Smooth muscle cell (in vitro differentiated cells): ENCODE data around the gene FAAP100. TPM values are rescaled to one million over a fixed set of nuclear protein-coding genes. Genes with fewer than 3 reads are reported as not detected.

Experiments
- DNase-seq: peaks from one replicate; lab custom pipeline; 2025; ENCODE audit not compliant: unreplicated experiment; lab: John Stamatoyannopoulos, UW
- H2AFZ ChIP-seq: fragments of 200-600 bp; sonication (generic); 2 replicates; pipeline ENCODE4 v1.6.0; 2016; ENCODE audit warnings: antibody characterized with exemption, low read depth, mild to moderate bottlenecking
- H3F3A ChIP-seq: fragments of 200-600 bp; sonication (generic); 2 replicates; pipeline ENCODE4 v1.6.0; 2017; ENCODE audit warnings: antibody characterized with exemption, low read depth
- H3K27ac ChIP-seq: fragments of 200-600 bp; sonication (generic); 2 replicates; pipeline ENCODE4 v1.5.1; 2016; ENCODE audit warnings: low read depth, mild to moderate bottlenecking
- H3K27me3 ChIP-seq: fragments of 200-600 bp; sonication (generic); 2 replicates; pipeline ENCODE4 v1.6.1; 2016; ENCODE audit warnings: low read depth, mild to moderate bottlenecking
- H3K36me3 ChIP-seq: fragments of 200-600 bp; sonication (generic); 2 replicates; pipeline ENCODE4 v1.5.1; 2016; ENCODE audit warnings: low read depth
- H3K4me1 ChIP-seq: fragments of 200-600 bp; sonication (generic); 2 replicates; pipeline ENCODE4 v1.5.1; 2016; ENCODE audit warnings: low read depth
- H3K4me2 ChIP-seq: fragments of 200-600 bp; sonication (generic); 2 replicates; pipeline ENCODE4 v1.6.0; 2016; ENCODE audit warnings: mild to moderate bottlenecking
- H3K4me3 ChIP-seq: fragments of 200-600 bp; sonication (generic); 2 replicates; pipeline ENCODE4 v1.5.1; 2016; ENCODE audit warnings: mild to moderate bottlenecking
- H3K79me2 ChIP-seq: fragments of 200-600 bp; sonication (generic); 2 replicates; pipeline ENCODE4 v1.6.0; 2016; ENCODE audit warnings: low read depth, mild to moderate bottlenecking
- H3K9ac ChIP-seq: fragments of 200-600 bp; sonication (generic); 2 replicates; pipeline ENCODE4 v1.6.0; 2016; ENCODE audit warnings: low read depth
- H3K9me3 ChIP-seq: fragments of 200-600 bp; sonication (generic); replicated peaks from 2 replicates; pipeline ENCODE4 v1.5.1; 2016; ENCODE audit warnings: low read depth
- H4K20me1 ChIP-seq: fragments of 200-600 bp; sonication (generic); 2 replicates; pipeline ENCODE4 v1.6.0; 2016; ENCODE audit warnings: low read depth
- WGBS: methylation state at CpG from one replicate; pipeline ENCODE4 v1.1.7; 2016; ENCODE audit warnings: low lambda C conversion rate; 5-methylcytosine and 5-hydroxymethylcytosine counted together
- polyA plus RNA-seq: library from polyadenylated mRNA; unstranded; fragments of >200 nt; fragmentation: Nextera tagmentation; extraction: Ambion mirVana; gene quantifications from 2 replicates; pipeline ENCODE4 v1.2.1, GENCODE V29; 2016
- total RNA-seq: library from RNA; depleted of rRNA; stranded (reverse); fragments of >200 nt; gene quantifications from 2 replicates; pipeline ENCODE4 v1.2.3, GENCODE V29; 2014
- TF ChIP-seq, protein P1 (sequence below): fragments of 200-600 bp; sonication (generic); IDR thresholded peaks from 2 replicates; pipeline ENCODE4 v1.5.1; 2017; ENCODE audit warnings: borderline replicate concordance, mild to moderate bottlenecking, antibody characterized with exemption; ENCODE audit not compliant: insufficient read depth, poor library complexity, severe bottlenecking

FAAP100 gene
- total and polyA plus RNA-seq, 2 experiments from 2014 or later, result 17.9 to 28.5 TPM

GRCh38 chr17:81524039-81524864 lies 27.9 kb downstream of the FAAP100 start:
- no peaks in the 10 kb centered on the region for H3F3A ChIP-seq
- H4K20me1 ChIP-seq, result peaks cover 27% of the 10 kb centered on the region
- no peaks in the 10 kb centered on the region for H3K27me3 ChIP-seq
- H3K9me3 ChIP-seq, result no peaks in the 10 kb centered on the region
- WGBS, result 92% methylated on average over 17 of the region's 18 CpGs
- no peak overlapping the region for H3K4me2 ChIP-seq
- H3K79me2 ChIP-seq, result peaks cover under 1% of the 10 kb centered on the region
- no peak overlapping the region for H3K4me3 ChIP-seq
- TF ChIP-seq, protein P1, sequence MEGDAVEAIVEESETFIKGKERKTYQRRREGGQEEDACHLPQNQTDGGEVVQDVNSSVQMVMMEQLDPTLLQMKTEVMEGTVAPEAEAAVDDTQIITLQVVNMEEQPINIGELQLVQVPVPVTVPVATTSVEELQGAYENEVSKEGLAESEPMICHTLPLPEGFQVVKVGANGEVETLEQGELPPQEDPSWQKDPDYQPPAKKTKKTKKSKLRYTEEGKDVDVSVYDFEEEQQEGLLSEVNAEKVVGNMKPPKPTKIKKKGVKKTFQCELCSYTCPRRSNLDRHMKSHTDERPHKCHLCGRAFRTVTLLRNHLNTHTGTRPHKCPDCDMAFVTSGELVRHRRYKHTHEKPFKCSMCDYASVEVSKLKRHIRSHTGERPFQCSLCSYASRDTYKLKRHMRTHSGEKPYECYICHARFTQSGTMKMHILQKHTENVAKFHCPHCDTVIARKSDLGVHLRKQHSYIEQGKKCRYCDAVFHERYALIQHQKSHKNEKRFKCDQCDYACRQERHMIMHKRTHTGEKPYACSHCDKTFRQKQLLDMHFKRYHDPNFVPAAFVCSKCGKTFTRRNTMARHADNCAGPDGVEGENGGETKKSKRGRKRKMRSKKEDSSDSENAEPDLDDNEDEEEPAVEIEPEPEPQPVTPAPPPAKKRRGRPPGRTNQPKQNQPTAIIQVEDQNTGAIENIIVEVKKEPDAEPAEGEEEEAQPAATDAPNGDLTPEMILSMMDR, result no peak
- no peaks in the 10 kb centered on the region for H3K36me3 ChIP-seq
- H2AFZ ChIP-seq, result no peak overlapping the region
- no peak overlapping the region for H3K9ac ChIP-seq
- no peak for DNase-seq
- H3K27ac ChIP-seq, result no peak overlapping the region
- peaks cover 6% of the 10 kb centered on the region for H3K4me1 ChIP-seq

- peaks cover 3% of the 10 kb centered on the region for H3K79me2 ChIP-seq
- no peaks in the 10 kb centered on the region for H3K36me3 ChIP-seq
- TF ChIP-seq, protein P1, result no peak
- H3K4me2 ChIP-seq, result no peak overlapping the region
- H3K9me3 ChIP-seq, result no peaks in the 10 kb centered on the region
- peaks cover 13% of the 10 kb centered on the region for H3K4me1 ChIP-seq
- DNase-seq, result no peak
- no peaks in the 10 kb centered on the region for H3F3A ChIP-seq
- no peak overlapping the region for H3K4me3 ChIP-seq
- no peak overlapping the region for H2AFZ ChIP-seq
- 69% methylated on average over 17 of the region's 17 CpGs for WGBS
- no peak overlapping the region for H3K27ac ChIP-seq
- peaks cover 35% of the 10 kb centered on the region for H4K20me1 ChIP-seq
- H3K9ac ChIP-seq, result no peak overlapping the region
- H3K27me3 ChIP-seq, result no peaks in the 10 kb centered on the region
Observed at GRCh38 chr17:81523402-81524038, 28.6 kb downstream of the FAAP100 start.

GRCh38 chr17:81522491-81523401 lies 29.4 kb downstream of the FAAP100 start:
- H3K27me3 ChIP-seq, result no peaks in the 10 kb centered on the region
- no peak overlapping the region for H3K27ac ChIP-seq
- no peak overlapping the region for H3K9ac ChIP-seq
- H3K4me2 ChIP-seq, result no peak overlapping the region
- H3K4me1 ChIP-seq, result peaks cover 20% of the 10 kb centered on the region
- no peaks in the 10 kb centered on the region for H3K36me3 ChIP-seq
- no peak overlapping the region for H3K4me3 ChIP-seq
- H3K9me3 ChIP-seq, result no peaks in the 10 kb centered on the region
- WGBS, result 70% methylated on average over 26 of the region's 26 CpGs
- TF ChIP-seq, protein P1, result peak; percentile 19
- H4K20me1 ChIP-seq, result peaks cover 42% of the 10 kb centered on the region
- no peak for DNase-seq
- peaks cover 4% of the 10 kb centered on the region for H3F3A ChIP-seq
- H2AFZ ChIP-seq, result no peak overlapping the region
- peaks cover 5% of the 10 kb centered on the region for H3K79me2 ChIP-seq
